ENCODE measurements around the gene ZNF189.
A peak's percentile ranks its signal among the peaks of the same experiment; 100 is the strongest.

The ZNF189 gene

DNA sequence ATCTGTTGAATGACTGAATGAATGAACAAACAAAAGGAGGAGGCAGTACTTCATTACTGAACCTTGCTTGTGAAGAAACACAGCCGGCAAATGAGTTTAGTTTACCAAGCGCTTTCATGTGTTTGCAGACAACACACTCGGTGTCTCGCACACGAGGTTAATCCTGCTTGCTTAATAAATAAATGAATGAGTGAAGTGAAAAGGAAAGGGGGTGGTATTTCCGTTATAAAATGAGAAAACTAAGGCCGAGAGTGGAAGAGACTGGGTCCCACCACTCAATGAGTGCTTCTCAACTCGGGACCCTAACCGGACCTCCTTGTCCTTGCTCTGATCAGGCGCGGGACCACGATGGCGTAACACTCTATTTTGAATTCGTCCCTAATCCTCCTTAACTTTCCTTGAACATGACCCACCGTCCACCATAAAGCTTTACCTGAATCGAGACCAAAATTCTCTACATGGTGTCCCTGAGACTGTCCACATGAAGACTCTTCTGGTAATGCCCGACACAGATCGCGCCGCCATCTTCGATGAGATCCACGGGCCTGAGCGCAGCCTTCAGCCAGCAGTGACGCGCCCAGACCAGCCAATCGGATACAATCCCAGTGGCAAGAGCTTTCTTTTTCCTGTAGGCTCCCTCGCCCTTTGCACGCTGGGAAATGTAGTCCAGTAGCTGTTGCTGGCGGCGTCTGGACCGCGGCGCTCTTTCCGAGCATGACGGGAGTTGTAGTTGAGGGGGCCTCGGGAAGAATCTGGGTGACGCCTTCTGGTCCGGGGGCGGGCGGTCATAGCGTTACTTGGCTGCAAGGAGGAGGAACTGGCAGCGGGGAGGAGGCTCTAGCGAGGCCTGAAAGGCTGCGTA is at the start of gene ZNF189, which contains the start of gene MRPL50:
Gene ZNF189, plus strand, starts transcription at position 784 of the 862 bp plus-strand sequence. CDS start 306 bp downstream, outside the sequence.
Gene MRPL50, minus strand, starts transcription at position 551 of the 862 bp plus-strand sequence. Its CDS starts 26 bp downstream, at position 525.
- peak within 1 kb of the TSS; percentile 98 for H3K4me3 ChIP-seq (ENCODE audit: low read length)
- peak; percentile 100 for DNase-seq (ENCODE audit: low read depth)
- H3K36me3 ChIP-seq (ENCODE audit: control insufficient read depth, insufficient read depth, low read length, severe bottlenecking) = peaks cover 32% of the 10 kb centered on the region
- H3K4me1 ChIP-seq (ENCODE audit: control insufficient read depth, insufficient read depth, low read length) = peaks cover 25% of the 10 kb centered on the region
- H3K9ac ChIP-seq (ENCODE audit: low read length) = peak within 1 kb of the TSS; percentile 97
- H3K9me3 ChIP-seq (ENCODE audit: control insufficient read depth, low read length) = peaks cover 4% of the 10 kb centered on the region
- H3K27me3 ChIP-seq (replicated peaks; ENCODE audit: control insufficient read depth, insufficient read depth, low read length) = no peaks in the 10 kb centered on the region

DNA sequence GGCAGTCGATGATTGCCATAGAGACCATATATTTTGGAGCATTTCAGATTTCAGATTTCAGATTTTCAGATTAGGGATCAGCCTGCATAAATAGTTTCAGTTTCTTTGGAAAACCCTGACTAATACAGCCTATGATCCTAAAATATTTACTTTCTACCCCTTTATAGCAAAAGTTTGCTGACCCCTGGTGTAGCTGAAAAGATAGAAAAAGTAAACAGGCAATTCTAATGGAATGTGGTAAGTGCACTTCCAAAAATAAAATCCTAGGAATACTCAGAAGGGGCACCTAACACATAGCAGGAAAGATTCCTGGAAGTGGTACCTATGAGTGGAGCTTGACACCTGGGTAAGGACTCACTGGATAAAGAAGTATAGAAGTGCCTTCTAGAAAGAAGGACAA is 48.4 kb upstream of the ZNF189 start:
- Histone ChIP-seq H3K4me1 (ENCODE audit: control insufficient read depth, insufficient read depth, low read length) (no peaks in the 10 kb centered on the region), H3K36me3 (ENCODE audit: control insufficient read depth, insufficient read depth, low read length, severe bottlenecking) (no peaks in the 10 kb centered on the region), H3K9me3 (ENCODE audit: control insufficient read depth, low read length) (no peaks in the 10 kb centered on the region), H3K4me3 (ENCODE audit: low read length) (no peak overlapping the region), H3K9ac (ENCODE audit: low read length) (no peak overlapping the region), H3K27me3 (replicated peaks; ENCODE audit: control insufficient read depth, insufficient read depth, low read length) (peaks cover 3% of the 10 kb centered on the region)
- no peak for DNase-seq (ENCODE audit: low read depth)

DNA sequence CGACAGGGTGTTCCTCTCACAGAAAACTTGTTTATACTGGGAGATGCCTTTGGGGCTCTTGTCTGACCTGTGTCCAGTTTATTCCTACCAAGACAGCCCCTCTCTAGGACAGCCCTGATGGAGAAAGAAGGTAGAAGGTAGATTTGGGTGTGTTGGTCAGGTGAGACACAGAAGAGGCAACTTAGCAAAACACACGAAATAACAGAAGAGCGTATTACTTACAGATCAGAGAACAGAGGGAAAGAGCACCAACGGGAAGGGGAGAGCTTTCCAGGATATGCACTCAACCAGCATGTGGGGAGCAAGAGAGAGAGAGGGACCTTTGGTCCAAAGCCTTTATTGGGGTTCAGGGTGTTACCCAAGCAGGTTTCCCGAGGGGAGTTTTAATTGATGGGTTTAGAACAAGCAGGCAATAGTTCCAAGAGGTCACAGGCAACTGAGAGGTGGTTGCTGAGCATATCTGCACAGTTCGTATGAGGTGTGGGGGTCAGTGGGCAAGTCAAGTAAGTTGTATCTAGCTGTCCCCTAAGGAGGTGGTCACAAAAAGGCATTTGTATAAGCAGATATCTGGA is 45.7 kb upstream of the ZNF189 start:
- Histone ChIP-seq H3K4me1 (ENCODE audit: control insufficient read depth, insufficient read depth, low read length) (no peaks in the 10 kb centered on the region), H3K36me3 (ENCODE audit: control insufficient read depth, insufficient read depth, low read length, severe bottlenecking) (no peaks in the 10 kb centered on the region), H3K27me3 (replicated peaks; ENCODE audit: control insufficient read depth, insufficient read depth, low read length) (no peaks in the 10 kb centered on the region), H3K9me3 (ENCODE audit: control insufficient read depth, low read length) (no peaks in the 10 kb centered on the region), H3K9ac (ENCODE audit: low read length) (no peak overlapping the region), H3K4me3 (ENCODE audit: low read length) (no peak overlapping the region)
- no peak for DNase-seq (ENCODE audit: low read depth)

DNA sequence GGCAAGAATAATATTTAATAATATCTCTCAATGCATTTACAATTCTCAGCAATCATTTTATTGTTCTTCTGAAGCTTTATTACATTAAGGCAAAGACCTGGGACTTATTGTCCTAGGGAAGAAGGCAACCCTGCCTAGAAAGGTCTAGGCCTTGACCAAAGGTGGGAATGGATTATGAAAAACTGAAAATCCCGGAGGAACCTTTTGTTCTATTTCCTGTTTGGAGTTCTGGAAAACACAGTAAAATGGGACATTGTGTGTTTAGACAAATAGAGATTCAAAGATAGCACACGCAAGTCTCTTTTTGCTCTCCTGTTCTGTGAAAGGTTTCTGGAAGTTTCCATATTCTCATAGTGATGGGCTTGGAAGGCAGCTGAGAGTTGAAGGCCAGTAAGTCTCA is 45.0 kb upstream of the ZNF189 start:
- H3K27me3 ChIP-seq (replicated peaks; ENCODE audit: control insufficient read depth, insufficient read depth, low read length) = no peaks in the 10 kb centered on the region
- DNase-seq (ENCODE audit: low read depth) = no peak
- H3K4me3 ChIP-seq (ENCODE audit: low read length) = no peak overlapping the region
- H3K4me1 ChIP-seq (ENCODE audit: control insufficient read depth, insufficient read depth, low read length) = no peaks in the 10 kb centered on the region
- no peaks in the 10 kb centered on the region for H3K9me3 ChIP-seq (ENCODE audit: control insufficient read depth, low read length)
- no peaks in the 10 kb centered on the region for H3K36me3 ChIP-seq (ENCODE audit: control insufficient read depth, insufficient read depth, low read length, severe bottlenecking)
- no peak overlapping the region for H3K9ac ChIP-seq (ENCODE audit: low read length)

DNA sequence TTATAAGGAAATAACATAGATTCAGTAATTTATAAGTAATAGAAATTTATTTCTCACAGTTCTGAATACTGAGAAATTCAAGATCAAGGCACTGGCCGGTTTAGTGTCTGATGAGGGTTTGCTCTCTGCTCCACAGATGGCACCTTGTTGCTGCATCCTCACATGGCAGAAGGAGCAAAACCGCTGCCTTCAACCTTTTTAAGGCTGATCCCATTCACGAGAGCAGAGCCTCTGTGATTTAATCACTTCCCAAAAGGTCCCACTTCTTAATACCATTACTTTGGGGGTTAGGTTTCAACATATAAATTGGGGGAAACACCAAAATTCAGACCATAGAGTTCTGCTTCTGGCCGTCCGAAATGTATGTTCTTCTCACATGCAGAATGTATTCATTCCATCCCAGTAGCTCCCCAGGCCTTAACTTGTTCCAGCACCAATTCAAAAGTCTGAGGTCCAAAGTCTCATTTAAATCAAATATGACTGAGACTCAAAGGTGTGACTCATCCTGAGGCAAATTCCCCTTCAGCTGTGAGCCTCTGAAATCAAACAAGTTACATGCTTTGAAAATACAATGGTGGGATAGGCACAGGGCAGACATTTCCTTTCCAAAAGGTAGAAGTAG is 44.4 kb upstream of the ZNF189 start:
- H3K4me3 ChIP-seq (ENCODE audit: low read length) = no peak overlapping the region
- no peaks in the 10 kb centered on the region for H3K9me3 ChIP-seq (ENCODE audit: control insufficient read depth, low read length)
- no peak for DNase-seq (ENCODE audit: low read depth)
- no peaks in the 10 kb centered on the region for H3K4me1 ChIP-seq (ENCODE audit: control insufficient read depth, insufficient read depth, low read length)
- H3K36me3 ChIP-seq (ENCODE audit: control insufficient read depth, insufficient read depth, low read length, severe bottlenecking) = no peaks in the 10 kb centered on the region
- no peaks in the 10 kb centered on the region for H3K27me3 ChIP-seq (replicated peaks; ENCODE audit: control insufficient read depth, insufficient read depth, low read length)
- H3K9ac ChIP-seq (ENCODE audit: low read length) = no peak overlapping the region

DNA sequence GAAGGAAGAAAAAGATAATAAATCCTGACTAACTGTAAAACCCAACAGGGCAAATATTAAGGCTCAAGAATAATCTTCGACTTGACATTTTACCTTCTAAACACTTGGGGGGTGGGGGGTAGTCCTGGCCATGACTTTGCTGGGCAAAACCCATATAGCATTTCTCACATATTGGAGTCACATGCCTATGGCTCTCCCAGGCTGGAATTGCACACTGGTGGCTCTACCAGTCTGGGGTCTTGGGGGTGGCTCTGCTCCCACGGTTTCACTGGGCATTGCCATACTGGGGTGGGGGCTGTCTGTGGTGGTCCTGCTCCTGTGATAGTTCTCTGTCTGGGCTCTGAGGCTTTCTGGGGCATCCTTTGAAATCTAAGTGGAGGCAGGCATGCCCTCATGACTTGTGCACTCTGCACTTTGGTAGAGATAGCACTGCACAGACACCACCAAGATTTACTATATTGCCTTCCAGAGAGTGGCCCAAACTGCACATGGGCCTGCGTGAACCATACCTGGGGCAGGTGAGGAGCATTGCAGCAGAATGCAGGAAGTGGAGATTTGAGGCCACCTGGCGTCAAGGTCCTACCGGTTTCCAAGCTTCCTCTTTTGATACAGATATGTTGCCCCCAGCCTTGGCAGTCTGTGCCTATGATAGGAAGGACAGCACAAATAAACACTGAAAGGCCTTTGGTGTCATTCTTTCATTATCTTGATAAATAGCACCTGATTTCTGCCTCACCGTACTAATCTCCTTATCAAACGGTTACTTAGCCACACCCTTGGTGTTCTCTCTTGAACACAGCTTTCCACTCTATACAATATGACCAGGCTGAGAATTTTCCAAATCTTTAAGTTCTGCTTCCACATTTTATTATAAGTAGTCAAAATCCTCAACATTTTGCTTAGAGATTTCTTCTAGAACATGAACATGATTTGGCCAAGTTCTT is 43.6 kb upstream of the ZNF189 start:
- Histone ChIP-seq H3K9me3 (ENCODE audit: control insufficient read depth, low read length) (no peaks in the 10 kb centered on the region), H3K4me3 (ENCODE audit: low read length) (no peak overlapping the region), H3K27me3 (replicated peaks; ENCODE audit: control insufficient read depth, insufficient read depth, low read length) (no peaks in the 10 kb centered on the region), H3K36me3 (ENCODE audit: control insufficient read depth, insufficient read depth, low read length, severe bottlenecking) (no peaks in the 10 kb centered on the region), H3K4me1 (ENCODE audit: control insufficient read depth, insufficient read depth, low read length) (no peaks in the 10 kb centered on the region), H3K9ac (ENCODE audit: low read length) (no peak overlapping the region)
- DNase-seq (ENCODE audit: low read depth) = no peak

DNA sequence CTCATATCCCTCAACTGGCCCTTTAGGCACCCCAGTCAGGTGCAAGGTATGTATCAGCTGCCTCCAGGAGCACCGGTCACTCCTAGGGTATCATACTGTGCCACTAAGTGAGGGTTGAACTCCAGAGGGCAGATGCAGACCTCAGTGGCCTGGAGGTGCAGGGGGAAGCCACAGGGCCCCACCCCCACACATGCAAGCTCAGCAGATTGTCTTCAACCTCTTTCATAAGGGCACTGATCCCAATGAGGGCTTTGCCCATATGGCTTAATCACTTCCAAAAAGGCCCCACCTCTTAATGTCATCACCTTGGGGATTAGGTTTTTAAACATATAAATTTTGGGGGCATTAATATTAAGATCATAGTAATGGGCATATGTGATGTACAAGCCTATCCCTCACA is 42.0 kb upstream of the ZNF189 start:
- H3K36me3 ChIP-seq (ENCODE audit: control insufficient read depth, insufficient read depth, low read length, severe bottlenecking) = no peaks in the 10 kb centered on the region
- no peak overlapping the region for H3K9ac ChIP-seq (ENCODE audit: low read length)
- no peak overlapping the region for H3K4me3 ChIP-seq (ENCODE audit: low read length)
- no peaks in the 10 kb centered on the region for H3K9me3 ChIP-seq (ENCODE audit: control insufficient read depth, low read length)
- H3K27me3 ChIP-seq (replicated peaks; ENCODE audit: control insufficient read depth, insufficient read depth, low read length) = no peaks in the 10 kb centered on the region
- DNase-seq (ENCODE audit: low read depth) = no peak
- H3K4me1 ChIP-seq (ENCODE audit: control insufficient read depth, insufficient read depth, low read length) = no peaks in the 10 kb centered on the region

DNA sequence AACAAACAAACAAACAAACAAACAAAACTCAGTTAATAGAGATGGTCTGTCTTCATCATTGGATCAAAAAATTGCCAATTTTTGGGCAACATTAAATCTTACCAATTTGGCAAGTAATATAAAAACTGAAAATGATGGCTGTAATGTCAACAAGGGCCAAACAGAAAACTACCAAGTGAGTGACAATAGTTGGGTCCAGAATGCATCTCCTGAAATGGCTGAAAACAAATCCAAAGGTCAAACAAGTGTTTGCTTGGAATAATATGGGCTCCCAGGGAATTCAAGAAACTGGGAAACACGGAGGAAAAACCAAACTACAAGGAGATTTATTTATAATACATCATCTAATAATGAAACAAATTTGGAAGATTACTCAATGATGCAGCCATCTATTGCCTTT is 39.0 kb upstream of the ZNF189 start:
- Histone ChIP-seq H3K4me1 (ENCODE audit: control insufficient read depth, insufficient read depth, low read length) (no peaks in the 10 kb centered on the region), H3K36me3 (ENCODE audit: control insufficient read depth, insufficient read depth, low read length, severe bottlenecking) (no peaks in the 10 kb centered on the region), H3K4me3 (ENCODE audit: low read length) (no peak overlapping the region), H3K9ac (ENCODE audit: low read length) (no peak overlapping the region), H3K27me3 (replicated peaks; ENCODE audit: control insufficient read depth, insufficient read depth, low read length) (no peaks in the 10 kb centered on the region), H3K9me3 (ENCODE audit: control insufficient read depth, low read length) (no peaks in the 10 kb centered on the region)
- no peak for DNase-seq (ENCODE audit: low read depth)

DNA sequence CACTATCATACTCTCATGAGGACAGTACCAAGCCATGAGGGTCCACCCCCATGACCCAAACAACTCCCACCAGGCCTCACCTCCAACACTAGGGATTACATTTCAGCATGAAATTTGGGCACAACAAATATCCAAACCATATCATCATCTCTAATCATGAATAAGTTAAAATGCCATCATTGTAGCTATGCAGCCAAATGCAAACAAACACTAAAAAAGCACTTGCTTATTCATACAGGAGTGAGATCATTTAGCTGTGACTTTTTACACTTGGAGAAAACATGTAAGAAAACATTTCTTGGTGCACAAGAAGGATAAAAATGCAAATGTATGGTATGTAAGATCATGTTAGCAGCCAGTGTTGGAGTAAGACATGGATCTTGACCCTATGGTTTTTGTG is 38.0 kb upstream of the ZNF189 start:
- no peak overlapping the region for H3K4me3 ChIP-seq (ENCODE audit: low read length)
- no peaks in the 10 kb centered on the region for H3K36me3 ChIP-seq (ENCODE audit: control insufficient read depth, insufficient read depth, low read length, severe bottlenecking)
- no peak for DNase-seq (ENCODE audit: low read depth)
- no peaks in the 10 kb centered on the region for H3K4me1 ChIP-seq (ENCODE audit: control insufficient read depth, insufficient read depth, low read length)
- H3K27me3 ChIP-seq (replicated peaks; ENCODE audit: control insufficient read depth, insufficient read depth, low read length) = no peaks in the 10 kb centered on the region
- no peak overlapping the region for H3K9ac ChIP-seq (ENCODE audit: low read length)
- no peaks in the 10 kb centered on the region for H3K9me3 ChIP-seq (ENCODE audit: control insufficient read depth, low read length)

DNA sequence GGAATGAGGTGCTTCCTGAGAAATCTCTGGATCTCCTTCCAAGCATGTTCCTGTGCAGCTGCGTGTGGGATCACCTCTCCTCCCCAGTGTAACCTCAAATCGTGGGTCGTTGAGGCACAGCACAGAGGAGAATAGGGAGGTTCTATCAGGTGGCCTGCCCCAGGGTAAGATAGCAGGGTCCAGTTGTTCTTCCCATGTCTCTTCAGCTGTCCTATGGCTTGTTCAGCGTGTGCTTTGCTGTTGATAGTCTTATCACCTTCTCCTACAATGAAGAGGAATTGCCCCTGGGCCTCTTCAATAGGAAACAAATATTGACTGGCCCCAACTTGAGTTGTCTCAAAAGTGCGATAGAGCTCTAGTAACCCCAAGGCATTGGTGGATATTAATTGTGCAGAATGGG is 36.2 kb upstream of the ZNF189 start:
- H3K4me1 ChIP-seq (ENCODE audit: control insufficient read depth, insufficient read depth, low read length) = no peaks in the 10 kb centered on the region
- H3K36me3 ChIP-seq (ENCODE audit: control insufficient read depth, insufficient read depth, low read length, severe bottlenecking) = no peaks in the 10 kb centered on the region
- H3K9ac ChIP-seq (ENCODE audit: low read length) = no peak overlapping the region
- H3K9me3 ChIP-seq (ENCODE audit: control insufficient read depth, low read length) = no peaks in the 10 kb centered on the region
- no peaks in the 10 kb centered on the region for H3K27me3 ChIP-seq (replicated peaks; ENCODE audit: control insufficient read depth, insufficient read depth, low read length)
- no peak for DNase-seq (ENCODE audit: low read depth)
- H3K4me3 ChIP-seq (ENCODE audit: low read length) = no peak overlapping the region
